GM13977 (cell line): ENCODE data around the gene ZFHX3.

Experiments used
- DNase-seq: peaks from one replicate; pipeline ENCODE4 v3.0.0; 2012; ENCODE audit warnings: low spot score
- in situ Hi-C: fragments of 300-500 bp; cut with MboI; formaldehyde crosslinking; loops from one replicate; pipeline ENCODE4 v1.12.0; 2022; ENCODE audit warnings: low sequenced_read_pairs, low pct_unique_long_range_greater_than_20kb, mixed read lengths, inconsistent platforms; ENCODE audit not compliant: unreplicated experiment
- TF ChIP-seq, protein P1 (sequence below): IDR thresholded peaks from 2 replicates; pipeline ENCODE4 v1.5.1; 2012; ENCODE audit warnings: mild to moderate bottlenecking, control low read depth; ENCODE audit not compliant: insufficient read depth; ENCODE audit errors: extremely low read depth, missing control alignments

ZFHX3 gene

DNA sequence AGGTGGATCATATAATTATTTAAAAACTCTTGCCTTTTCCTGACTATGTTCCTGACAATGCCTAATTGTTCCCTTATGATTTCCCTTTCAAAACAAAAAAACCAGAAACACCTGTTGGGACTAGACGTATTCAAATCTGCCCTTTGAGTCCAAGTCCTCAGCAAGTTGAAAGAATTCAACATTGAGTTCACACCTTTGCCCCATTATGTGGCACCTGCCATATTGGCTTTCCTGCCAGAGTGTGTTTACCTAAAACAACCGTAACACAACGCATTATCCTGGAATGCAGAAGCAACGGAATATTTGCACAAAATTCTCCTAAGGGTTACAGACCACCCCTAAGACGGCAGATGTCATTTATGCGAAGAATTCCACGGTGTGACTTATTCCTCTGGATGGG, 105.9 kb downstream of the ZFHX3 start:
- TF ChIP-seq, protein P1, sequence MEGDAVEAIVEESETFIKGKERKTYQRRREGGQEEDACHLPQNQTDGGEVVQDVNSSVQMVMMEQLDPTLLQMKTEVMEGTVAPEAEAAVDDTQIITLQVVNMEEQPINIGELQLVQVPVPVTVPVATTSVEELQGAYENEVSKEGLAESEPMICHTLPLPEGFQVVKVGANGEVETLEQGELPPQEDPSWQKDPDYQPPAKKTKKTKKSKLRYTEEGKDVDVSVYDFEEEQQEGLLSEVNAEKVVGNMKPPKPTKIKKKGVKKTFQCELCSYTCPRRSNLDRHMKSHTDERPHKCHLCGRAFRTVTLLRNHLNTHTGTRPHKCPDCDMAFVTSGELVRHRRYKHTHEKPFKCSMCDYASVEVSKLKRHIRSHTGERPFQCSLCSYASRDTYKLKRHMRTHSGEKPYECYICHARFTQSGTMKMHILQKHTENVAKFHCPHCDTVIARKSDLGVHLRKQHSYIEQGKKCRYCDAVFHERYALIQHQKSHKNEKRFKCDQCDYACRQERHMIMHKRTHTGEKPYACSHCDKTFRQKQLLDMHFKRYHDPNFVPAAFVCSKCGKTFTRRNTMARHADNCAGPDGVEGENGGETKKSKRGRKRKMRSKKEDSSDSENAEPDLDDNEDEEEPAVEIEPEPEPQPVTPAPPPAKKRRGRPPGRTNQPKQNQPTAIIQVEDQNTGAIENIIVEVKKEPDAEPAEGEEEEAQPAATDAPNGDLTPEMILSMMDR: no peak
- in situ Hi-C loops: no loop called here
- no peak for DNase-seq

DNA sequence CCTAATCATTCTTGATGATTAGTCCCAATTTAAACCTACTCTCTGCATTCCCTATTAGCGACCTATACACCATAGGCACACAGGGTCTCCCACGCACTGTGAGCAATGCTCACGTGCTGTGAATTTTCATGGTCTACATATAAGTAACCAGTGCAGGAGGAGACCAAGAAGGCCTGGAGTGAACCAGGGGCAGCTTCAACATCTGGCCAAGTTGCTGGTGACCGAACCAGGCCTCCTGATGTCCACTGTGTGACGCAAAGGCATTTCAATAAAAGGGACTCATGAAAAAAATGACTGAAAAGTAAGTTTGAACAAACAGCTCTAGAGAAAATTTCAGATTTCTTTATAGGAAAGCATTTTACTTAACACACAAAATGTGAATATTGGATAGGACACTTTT, 107.0 kb downstream of the ZFHX3 start:
- TF ChIP-seq, protein P1: no peak
- in situ Hi-C loops: no loop called here
- DNase-seq: no peak

DNA sequence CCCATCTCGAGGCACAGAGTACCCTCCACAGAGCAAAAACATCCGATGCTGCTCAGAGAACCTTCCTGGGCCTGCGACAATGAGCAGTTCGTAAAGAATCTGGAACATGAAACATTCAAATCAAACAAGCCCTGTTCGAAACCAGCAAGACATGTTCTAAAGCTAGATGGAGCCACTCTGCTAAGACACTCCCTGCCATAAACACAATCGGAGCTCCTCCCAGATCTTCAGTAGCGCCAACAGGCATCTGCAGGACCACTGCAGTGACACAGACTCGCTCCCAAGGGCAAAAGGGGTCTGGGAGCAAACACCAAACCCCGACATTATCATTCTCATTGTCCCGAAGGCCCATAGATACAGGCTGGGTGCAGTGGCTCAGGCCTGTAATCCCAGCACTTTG, 108.7 kb downstream of the ZFHX3 start:
- TF ChIP-seq, protein P1: no peak
- no peak for DNase-seq
- in situ Hi-C loops: no loop called here

DNA sequence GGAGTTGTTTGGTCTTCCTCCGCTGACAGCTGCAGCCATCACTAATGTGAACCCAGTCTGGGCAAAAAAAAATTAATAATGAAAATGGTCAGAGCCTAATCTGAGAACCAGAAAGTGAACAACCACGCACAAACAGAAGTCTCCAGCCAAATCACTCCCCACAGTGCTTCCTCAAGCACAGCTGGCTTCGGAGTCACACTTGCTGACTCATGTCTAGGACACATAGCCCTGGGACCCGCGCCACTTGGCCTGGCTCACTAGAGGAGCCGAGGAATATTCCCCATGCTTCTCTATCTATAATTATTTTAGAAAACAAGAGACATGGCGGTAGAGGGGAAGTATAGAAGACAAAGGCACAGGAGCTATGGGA, 109.1 kb downstream of the ZFHX3 start:
- in situ Hi-C loops: no loop called here
- TF ChIP-seq, protein P1: no peak
- DNase-seq: no peak

DNA sequence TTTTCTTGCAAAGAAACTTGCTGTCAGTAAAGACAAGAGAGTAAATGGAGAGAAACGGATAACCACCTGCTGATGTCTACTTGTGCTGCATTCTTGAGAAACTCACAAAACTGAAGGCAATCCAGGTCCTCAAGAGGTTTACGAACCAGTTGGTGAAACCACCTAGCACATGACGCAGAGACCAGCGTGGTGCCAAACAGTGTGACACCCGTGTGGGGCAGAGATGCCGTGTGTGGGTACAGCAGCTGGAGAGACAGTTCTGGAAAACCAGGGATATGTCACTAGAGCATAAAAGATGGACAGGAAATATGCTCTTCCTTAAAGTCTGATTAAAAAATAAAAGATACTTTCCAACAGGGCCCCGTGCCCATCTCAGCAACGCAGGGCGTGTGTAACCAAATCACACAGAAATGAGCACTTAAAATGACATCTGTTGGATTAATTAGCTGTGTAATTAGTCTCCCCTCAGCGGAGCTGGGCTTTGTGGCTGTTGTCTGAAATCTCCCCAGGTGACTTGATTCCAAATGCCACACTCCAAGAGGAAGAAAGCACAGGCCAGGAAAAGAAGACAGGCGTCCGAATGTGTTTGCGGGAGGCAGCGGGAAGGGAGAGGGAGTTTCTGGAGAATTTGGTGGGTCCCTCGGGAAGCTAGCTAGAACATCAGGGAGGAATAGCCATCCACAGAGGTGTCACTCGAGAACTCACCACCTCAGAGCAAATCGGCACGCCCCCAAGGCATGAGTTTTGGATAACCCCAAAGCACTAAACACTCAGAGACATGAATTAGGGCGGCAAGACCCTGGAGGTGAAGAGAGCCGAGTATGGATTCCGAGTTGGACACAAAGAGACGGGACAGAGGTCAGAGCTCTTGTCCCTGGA, 109.8 kb downstream of the ZFHX3 start:
- TF ChIP-seq, protein P1: no peak
- no peak for DNase-seq
- in situ Hi-C loops: no loop called here

DNA sequence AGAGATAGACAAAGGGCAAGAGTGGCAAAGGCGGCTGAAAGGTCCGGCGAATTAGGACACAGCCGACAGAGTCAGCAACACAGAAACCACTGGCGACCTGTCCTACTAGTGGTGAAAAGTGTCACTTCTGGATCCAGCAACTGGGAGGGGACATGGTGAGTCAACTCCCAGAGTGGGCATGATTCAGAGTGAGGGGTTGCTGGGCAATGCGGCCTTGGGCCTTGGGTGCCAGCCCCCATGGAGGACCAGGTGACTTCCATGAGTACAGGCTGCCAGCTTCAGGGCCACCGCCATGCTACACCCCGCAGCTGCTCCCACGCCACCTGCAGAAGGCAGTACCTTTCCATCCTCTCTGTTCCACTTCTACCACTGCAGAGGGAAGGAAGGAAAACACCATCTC, 110.6 kb downstream of the ZFHX3 start:
- DNase-seq: no peak
- in situ Hi-C loops: no loop called here
- TF ChIP-seq, protein P1: no peak
